Stimulated activated CD4-positive, alpha-beta T cell treated with anti-CD3 and anti-CD28 coated beads, Interleukin-1b, Interleukin-23, amount 100 ng/mL, for 24 hours (primary cell): ENCODE data around the gene SERPINA3.

Experiments
- DNase-seq, 4 experiments: peaks; one replicate each; pipeline ENCODE4 v3.0.0-alpha.2; 2020; ENCODE audit warnings: low read depth in 4 of 4, low spot score in 1 of 4

The SERPINA3 gene

DNA sequence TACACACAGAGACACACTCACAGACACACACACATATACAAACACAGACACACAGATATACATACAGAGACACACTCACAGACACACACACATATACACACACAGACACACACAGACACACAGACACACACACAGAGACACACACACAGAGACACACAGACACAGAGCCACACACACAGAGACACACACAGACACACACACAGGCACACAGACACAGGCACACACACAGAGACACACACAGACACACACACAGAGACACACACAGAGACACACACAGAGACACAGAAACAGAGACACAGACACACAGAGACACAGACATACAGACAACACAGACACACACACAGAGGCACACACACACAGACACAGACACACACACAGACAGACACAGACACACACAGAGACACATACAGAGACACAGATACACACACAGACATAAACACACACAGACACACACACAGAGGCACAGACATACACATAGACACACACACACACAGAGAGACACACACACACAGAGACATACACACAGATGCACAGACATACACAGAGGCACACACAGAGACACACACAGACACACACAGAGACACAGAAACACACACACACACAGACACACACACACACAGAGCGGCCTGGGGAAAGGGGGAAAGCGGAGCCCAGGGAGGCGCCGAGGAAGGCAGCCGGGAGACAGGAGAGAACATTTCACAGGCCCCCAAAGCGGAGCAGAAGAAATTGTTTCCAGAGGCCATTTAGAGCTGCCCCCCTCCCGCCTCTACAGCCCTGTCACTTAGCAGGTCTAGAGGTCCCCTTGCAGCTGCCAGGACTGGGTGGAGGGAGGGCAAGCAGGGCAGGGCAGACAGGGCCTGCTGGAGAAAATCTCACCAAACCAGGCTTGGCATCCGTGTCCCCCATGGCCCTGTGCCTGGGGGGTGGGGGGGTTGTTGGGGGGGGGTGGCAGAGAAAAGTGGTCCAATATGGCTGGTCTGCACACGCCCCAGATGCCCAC is 38.9 kb downstream of the SERPINA3 start:
- no peak for DNase-seq

DNA sequence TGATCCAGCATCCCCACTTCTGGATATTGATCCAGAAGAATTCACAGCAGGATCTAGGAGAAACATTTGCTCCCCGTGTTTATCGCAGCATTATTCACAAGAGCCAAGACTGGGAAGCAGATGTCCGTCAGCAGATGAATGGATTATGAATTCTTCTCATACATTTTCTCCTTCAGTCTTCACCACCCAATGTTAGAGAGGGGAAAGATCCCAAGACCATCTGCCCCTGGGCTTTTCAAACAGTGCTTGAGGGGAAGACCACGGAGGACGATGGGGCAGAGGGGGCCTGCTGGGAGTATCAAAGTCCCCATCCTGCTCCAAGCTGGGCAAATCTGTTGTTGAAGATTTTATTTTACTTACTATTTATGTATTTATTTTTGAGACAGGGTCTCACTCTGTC is 41.1 kb downstream of the SERPINA3 start:
- no peak for DNase-seq

DNA sequence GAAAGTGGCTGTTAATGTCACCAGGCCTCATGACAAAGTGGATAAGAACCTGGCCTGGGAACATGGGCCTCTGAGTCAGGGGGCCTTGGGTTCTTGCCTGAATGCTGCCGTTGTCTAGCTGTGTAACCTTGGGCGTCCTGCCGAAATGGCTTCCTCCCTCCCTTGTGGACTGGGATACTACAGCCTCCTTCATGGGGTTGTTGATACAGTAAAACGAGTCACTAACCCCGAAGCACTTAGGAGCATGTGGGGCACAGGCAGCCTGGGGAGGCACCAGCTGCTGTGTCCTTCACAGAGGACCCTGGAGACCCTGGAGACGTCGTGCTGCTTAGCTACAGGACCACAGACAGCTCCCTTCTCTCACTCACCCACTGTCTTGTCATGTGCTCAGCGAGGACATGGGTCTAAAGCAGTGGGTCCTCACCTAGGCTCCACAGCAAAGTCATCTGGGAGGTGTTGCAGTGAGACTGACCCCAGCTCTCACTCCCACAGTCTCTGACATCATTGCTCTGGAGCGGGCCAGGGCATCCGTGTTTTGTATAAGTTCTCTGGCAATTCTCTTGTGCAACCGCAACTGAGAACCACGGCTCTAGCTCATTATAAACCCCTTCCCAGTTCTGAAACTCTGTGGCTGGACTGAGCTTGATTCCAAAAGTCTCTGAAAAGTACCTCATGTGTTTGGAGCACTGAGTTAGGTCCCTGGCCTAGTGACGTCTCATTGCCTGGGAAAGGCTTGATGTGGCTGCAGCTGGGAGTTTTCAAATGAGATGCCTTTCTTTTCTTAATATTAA is 42.1 kb downstream of the SERPINA3 start:
- DNase-seq, result no peak

DNA sequence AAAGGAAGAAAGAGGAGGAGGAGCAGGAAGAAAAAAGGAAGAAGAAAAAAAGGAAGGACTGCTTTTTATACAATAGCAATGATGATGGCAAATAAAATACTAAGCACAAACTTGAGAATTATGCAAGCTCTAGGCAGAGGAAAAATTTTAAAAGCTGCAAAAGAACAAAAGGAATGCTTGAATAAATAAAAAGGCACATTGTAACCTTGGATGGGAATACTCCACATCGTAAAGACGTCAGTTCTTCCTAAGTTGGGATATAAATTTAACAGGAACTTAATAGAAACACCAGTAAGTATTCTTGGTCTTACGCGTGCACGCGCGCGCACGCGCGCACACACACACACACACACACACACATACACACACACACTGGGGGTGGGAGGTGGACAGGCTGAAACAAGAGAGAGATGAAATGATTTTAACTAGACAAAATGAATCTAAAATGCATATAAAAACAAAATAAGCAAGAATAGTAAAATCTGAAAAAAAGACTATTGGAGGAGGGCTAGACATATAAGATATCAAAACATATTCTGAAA is 43.0 kb downstream of the SERPINA3 start:
- no peak for DNase-seq

DNA sequence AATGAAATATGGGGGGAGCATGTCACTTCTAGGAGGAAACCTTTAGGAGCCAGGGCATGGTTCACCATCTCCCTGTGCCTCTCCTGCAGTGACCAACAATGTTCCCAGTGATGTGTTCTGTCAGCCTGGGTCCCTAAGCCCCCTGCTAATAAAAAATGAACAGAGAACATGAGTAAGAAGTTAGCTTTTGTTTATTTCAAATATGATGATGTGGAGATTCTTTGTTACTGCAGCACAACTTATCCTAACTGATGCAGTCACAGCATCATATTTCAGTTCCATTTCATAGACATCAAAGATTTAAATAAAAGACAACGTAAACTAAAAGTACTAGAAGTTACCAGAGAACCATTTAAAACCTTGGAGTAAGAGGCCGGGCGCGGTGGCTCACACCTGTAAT is 43.9 kb downstream of the SERPINA3 start:
- no peak for DNase-seq

DNA sequence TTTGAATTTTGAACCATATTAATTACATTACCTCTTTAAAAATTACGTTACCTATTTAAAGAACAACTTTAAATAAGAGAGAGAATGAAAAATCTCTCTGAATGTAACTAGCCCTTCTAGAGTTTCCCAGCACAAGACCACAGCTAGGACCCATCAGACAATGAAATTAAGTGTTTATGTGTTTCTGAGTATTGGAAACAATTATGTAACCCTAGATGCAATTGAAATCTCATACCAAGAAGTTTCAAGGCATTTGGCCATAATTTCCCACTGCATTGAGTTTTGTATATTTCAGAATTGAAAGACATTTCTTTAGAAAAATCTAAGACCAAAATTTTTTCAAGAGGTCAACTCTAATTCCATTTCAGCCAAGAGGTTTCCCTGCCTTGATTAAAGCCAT is 47.1 kb downstream of the SERPINA3 start:
- no peak for DNase-seq

DNA sequence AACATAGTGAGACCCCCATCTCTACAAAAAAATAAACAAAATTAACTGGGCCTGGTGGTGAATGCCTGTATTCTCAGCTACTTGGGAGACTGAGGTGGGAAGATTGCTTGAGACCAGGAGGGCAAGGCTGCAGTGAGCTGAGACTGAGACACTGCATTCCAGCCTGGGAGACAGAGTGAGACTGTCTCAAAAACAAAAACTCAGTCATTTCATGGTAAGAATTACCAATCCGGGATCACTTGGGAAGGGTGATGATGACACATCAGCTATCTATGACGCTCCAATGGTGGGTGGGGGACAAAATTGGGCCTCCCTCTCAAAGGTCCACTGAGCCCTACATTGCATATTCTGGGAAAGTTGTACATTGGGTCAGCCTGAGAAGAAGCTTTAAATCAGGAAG is 47.7 kb downstream of the SERPINA3 start:
- no peak for DNase-seq

DNA sequence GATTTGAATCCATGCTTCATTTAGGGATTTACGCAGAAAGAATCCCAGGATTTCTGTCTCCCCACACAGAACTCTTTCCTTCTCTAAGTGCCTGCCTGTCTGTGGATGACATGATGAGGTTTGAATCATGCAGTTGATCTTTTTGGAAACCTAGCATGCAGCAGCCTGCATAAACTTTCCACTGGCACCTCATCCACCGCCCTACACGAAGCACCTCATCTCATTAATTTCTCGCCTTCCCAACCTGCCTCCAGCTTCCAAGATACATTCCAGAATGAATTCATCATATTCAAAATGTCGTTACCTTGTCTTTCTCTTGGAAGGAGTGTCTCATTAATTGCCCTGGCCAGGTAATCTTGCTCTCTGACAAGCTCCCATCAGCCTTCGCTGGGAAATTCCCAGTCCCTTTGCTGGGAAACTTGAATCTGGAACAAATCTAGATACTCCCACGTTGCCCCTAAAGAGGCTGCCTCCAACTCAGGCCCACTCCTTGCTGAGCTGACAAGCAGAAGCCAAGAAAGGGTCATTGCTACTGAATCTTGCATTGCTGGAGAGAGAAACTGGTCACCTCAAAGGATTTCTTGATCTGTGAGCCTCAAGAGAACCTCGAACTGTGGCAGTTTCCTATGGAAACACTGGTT is 48.2 kb downstream of the SERPINA3 start:
- DNase-seq, result no peak

DNA sequence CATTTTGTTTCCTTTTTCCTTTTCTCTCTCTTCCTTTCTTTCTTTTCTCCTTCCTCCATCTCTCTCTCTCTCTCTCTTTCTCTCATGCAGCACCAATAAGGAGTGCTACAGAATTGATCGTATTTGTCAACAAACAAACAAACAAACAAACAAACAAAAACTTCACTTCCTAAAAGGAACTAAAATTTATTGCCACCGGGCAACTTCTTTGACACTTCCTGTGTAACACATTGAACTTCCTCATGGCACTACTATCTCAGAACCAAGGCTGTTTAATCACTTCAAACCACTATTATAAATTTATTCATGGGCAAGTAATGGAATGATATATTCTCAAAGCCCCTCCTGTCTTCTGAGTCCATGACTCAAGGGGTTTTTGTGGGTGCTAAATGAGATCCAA is 51.3 kb downstream of the SERPINA3 start:
- no peak for DNase-seq

DNA sequence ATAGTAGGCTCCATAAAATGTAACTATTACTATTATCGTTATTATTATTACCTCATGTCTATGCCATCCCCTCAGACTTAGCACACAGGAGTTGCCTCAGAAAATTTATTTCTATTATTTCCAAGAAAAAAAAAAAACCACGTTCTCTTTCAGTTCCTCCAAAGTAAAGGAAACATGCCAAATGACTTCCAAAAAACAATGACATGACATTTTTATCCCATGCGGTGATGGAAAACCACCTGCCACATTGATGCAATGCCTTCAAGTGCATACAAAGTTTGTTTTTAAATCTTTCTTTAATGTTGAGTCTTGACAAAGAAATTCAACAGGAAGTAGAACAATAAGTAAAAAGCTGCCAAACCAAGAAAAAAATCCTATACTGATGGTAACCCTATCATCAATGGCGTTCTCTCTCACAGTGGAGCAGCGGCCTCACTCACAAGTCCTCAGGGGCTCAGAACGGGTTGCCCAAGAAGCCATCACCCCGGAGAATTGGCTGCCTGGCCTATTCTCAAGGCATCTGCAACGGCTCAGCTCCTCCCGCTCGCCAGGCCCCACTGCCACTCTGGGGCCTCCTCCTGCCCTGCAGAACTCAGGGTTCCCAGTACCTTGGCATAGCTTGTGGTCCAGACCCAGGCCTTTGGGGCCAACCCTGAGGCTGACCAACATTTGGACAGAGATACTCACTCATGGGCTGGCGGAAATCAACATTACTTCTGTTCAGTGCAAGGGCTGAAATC is 51.9 kb downstream of the SERPINA3 start:
- no peak for DNase-seq

DNA sequence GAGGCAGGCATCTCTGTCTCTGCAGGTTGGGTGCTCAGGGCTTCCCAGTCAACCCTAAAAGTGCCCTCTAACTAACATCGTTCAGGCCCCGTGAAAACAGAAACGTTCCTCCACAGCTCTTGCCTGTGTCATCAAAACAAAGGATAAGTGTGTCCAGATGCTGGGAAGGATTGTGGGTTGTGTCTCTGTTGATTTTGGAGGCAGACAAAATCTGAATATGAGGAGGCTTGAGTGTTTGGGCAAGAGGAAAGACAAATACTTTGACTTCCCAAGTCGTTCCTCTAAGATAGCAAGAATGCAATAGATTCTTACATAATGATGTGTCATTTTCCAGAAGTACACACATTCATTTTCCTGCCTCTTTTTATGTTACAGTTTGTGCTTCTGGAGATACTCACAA is 52.9 kb downstream of the SERPINA3 start:
- no peak for DNase-seq

DNA sequence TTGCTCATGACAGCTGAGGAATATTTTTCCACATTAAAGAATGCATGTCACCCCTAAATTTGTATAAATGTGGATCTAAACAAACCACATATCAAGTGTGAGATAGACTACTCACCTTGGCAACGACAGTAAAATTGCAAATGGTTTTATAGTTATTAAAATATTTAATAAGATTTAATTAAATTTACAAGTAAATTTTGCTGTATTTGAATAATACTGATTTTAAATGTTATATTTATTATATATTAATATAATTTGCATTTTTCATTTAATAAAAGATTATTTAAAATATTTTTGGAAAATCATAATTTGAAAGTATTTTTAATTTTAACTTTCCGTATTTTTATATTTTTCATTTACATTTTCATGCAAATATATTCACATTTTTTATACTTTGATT is 53.4 kb downstream of the SERPINA3 start:
- DNase-seq, result no peak

DNA sequence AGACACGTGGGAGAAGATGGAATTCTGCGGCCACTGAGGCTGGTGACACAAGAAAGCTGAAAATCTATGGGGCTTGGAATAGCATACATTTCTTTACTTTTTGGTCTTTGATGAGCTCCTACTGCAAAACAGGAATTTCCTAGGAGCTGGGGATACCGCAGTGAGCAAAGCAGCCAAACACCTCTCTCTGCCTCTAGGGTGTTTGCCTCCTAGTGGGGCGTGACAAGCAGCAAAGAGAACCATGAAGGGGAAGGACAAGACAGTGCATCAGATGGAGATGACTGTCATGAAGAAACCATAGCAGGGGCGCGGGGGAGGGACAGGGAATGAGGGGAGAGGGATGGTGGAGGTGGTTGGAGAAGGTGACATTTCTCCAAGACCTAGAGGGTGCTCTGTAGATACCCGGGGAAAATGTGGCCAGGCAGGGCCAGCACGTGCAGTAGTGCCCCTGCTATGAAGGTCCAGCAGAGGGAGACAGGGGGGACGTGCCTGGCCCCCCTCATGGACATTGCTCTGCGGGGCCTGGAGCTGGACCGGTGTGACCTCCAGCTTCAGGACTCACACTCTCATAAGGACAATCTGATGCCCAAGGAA is 58.6 kb downstream of the SERPINA3 start:
- no peak for DNase-seq

DNA sequence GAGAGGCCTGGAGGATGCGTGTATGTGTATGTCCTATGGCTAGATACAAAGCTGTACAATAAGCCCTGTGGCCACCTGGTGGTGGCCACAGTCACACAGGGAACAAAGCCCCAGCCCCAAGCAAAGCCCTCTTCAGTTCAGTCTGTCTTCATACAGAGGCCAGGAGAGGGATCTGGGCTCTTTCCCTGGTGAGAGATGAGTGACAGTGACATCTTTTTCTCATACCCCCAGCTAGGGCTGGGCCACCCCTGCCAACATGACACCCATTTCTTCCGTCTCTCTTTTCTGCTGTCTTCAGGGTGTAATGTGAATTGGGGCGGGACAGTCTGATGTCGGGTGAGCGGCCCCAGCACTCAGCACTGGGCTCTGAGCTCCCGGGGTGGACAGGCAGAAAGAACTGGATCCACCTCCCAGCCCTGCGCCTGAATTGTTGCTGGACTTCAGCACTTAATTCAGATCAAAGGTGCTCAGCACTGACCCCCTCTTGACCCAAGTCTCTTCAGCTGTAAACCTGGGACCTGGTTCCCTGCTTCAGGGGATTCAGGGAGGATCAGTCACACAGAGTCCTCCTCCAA is 59.8 kb downstream of the SERPINA3 start:
- no peak for DNase-seq

DNA sequence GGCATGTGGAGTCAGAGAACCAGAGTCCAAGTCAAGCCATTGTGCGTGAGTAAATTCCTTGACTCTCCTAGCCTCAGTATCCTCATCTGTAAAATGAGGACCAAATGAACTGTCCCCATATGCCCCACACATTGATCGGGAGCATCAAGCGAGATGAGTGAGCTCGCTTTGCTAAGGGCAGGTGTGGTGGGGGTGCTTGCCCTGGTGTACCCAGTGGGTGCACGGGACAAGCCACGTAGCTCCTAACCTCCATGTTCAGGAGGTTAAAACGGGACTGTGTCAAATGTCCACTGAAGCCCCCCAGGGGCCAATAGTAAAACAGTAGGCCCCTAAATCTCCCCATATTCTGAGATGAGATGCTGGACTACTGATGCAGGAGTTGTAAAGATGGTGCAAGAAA is 60.9 kb downstream of the SERPINA3 start:
- DNase-seq, result no peak
